Vagina (tissue), 2 donors: ENCODE data around the gene ZC2HC1B. TPM values are rescaled to one million over a fixed set of nuclear protein-coding genes. Genes with fewer than 3 reads are reported as not detected.
"Not testable (repeated sequence)": the region's sequence is repeated elsewhere in the genome, so short reads cannot be mapped to it uniquely, and the experiment has no call there.

Experiments used
- DNase-seq, 2 donors: peaks; one replicate each; pipeline ENCODE4 v3.0.0-alpha.2; 2017; ENCODE audit errors: extremely low spot score in 2 of 2
- H3K27ac ChIP-seq: fragments of 200-600 bp; sonication (generic); one replicate; pipeline ENCODE4 v1.5.1; 2019
- H3K27me3 ChIP-seq: fragments of 200-600 bp; sonication (generic); one replicate; pipeline ENCODE4 v1.5.1; 2019
- H3K36me3 ChIP-seq, 2 donors: fragments of 200-600 bp; sonication (generic); one replicate each; pipeline ENCODE4 v1.5.1; 2017 to 2019
- H3K4me1 ChIP-seq: fragments of 200-600 bp; sonication (generic); one replicate; pipeline ENCODE4 v1.5.1; 2019
- H3K4me3 ChIP-seq, 2 donors: fragments of 200-600 bp; sonication (generic); 1 replicate in 1 of 2; 2 replicates in 1 of 2; pipeline ENCODE4 v1.5.1; 2016 to 2019
- H3K9me3 ChIP-seq: fragments of 200-600 bp; sonication (generic); one replicate; pipeline ENCODE4 v1.5.1; 2019
- POLR2A ChIP-seq, 2 donors: fragments of 450-650 bp; IDR thresholded peaks; one replicate each; pipeline ENCODE4 v1.6.1; 2017; ENCODE audit warnings: antibody characterized with exemption in 2 of 2, mild to moderate bottlenecking in 2 of 2, moderate library complexity in 2 of 2
- POLR2AphosphoS5 ChIP-seq, 2 donors: sonication (generic); formaldehyde crosslinking; IDR thresholded peaks; one replicate each; pipeline ENCODE4 v1.9.0; 2017; ENCODE audit warnings: antibody characterized with exemption in 2 of 2, mild to moderate bottlenecking in 2 of 2, low read depth in 1 of 2; ENCODE audit not compliant: insufficient read depth in 1 of 2
- intact Hi-C: fragments of 100-400 bp; cut with DNase I; formaldehyde crosslinking; loops from one replicate; pipeline ENCODE4 v1.15.1; 2023
- total RNA-seq: library from RNA; depleted of rRNA; stranded (reverse); fragments of >200 nt; gene quantifications from one replicate; pipeline ENCODE4 v1.2.3, GENCODE V29; 2016
- TF ChIP-seq, protein P1 (sequence below), 3 experiments: fragments of 450-650 bp in 2 of 3; fragments of 200-600 bp in 1 of 3; sonication (generic) in 1 of 3; IDR thresholded peaks; one replicate each; pipeline ENCODE4 v1.5.1; 2017 to 2019; ENCODE audit warnings: antibody characterized with exemption in 3 of 3, mild to moderate bottlenecking in 2 of 3, moderate library complexity in 2 of 3

Gene ZC2HC1B
- total RNA-seq, 1 donor from 2014 or later: not detected

DNA sequence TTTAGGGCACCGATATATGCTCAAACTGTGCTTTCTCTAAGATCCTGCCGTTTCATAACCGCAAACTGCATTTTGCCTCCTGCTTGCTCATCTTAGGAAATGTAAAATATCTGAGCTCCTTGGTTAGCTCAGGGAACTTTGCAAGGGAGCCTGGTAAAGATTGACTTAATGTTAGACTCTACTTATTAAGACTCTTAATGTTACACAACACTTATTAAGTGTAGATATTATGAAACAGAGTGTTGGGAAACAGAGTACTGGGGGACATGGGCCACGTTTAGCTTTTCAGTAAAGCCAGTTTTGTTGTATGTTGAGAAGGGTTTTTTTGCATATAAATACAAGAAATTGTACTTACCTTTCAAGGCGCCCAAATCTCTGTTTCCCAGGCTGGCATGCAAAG is 19.2 kb upstream of the ZC2HC1B start:
- DNase-seq: no peak
- Histone ChIP-seq H3K4me1 (peaks cover 26% of the 10 kb centered on the region), H3K27ac (no peak overlapping the region), H3K4me3 (no peak overlapping the region), H3K27me3 (no peaks in the 10 kb centered on the region), H3K36me3 (peaks cover 2 to 53% of the 10 kb centered on the region in 2 donors), H3K9me3 (no peaks in the 10 kb centered on the region)
- TF ChIP-seq, protein P1, sequence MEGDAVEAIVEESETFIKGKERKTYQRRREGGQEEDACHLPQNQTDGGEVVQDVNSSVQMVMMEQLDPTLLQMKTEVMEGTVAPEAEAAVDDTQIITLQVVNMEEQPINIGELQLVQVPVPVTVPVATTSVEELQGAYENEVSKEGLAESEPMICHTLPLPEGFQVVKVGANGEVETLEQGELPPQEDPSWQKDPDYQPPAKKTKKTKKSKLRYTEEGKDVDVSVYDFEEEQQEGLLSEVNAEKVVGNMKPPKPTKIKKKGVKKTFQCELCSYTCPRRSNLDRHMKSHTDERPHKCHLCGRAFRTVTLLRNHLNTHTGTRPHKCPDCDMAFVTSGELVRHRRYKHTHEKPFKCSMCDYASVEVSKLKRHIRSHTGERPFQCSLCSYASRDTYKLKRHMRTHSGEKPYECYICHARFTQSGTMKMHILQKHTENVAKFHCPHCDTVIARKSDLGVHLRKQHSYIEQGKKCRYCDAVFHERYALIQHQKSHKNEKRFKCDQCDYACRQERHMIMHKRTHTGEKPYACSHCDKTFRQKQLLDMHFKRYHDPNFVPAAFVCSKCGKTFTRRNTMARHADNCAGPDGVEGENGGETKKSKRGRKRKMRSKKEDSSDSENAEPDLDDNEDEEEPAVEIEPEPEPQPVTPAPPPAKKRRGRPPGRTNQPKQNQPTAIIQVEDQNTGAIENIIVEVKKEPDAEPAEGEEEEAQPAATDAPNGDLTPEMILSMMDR (IDR thresholded peaks at IDR 0.05): no peak
- TF ChIP-seq POLR2AphosphoS5 (IDR thresholded peaks at IDR 0.05; ENCODE audit: insufficient read depth in 1 of 2, low read depth in 1 of 2) (no peak), POLR2A (IDR thresholded peaks at IDR 0.05) (no peak)
- intact Hi-C loops: loop anchor here (10.0 kb wide), 1 partner anchor 170 kb away; no protein-coding TSS in a partner anchor

GRCh38 chr6:143851706-143852105 is 12.6 kb upstream of the ZC2HC1B start:
- H3K36me3 ChIP-seq: peaks cover 0 to 79% of the 10 kb centered on the region in 2 donors
- H3K4me1 ChIP-seq, H3K9me3 ChIP-seq, intact Hi-C loops, DNase-seq, H3K4me3 ChIP-seq, H3K27ac ChIP-seq, H3K27me3 ChIP-seq: not testable (repeated sequence)

- H3K4me1 ChIP-seq, H3K9me3 ChIP-seq, H3K27ac ChIP-seq, H3K4me3 ChIP-seq, H3K27me3 ChIP-seq, intact Hi-C loops, DNase-seq: not testable (repeated sequence)
- peaks cover 0 to 82% of the 10 kb centered on the region in 2 donors for H3K36me3 ChIP-seq
These were observed 9.2 kb upstream of the ZC2HC1B start for GRCh38 chr6:143855057-143855456.

DNA sequence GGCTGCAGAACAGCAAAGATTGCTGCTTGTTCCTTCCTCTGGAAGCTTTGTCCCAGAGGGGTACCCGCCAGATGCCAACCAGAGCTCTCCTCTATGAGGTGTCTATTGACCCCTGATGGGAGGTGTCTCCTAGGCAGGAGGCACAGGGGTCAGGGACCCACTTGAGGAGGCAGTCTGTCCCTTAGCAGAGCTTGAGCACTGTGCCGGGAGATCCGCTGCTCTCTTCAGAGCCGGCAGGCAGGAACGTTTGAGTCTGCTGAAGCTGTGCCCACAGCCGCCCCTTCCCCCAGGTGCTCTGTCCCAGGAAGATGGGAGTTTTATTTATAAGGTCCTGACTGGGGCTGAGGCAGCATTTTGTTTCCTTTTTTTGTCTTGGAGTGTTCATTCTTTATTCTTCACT is 7.5 kb upstream of the ZC2HC1B start:
- intact Hi-C loops, H3K27me3 ChIP-seq, DNase-seq, H3K27ac ChIP-seq, H3K4me3 ChIP-seq, H3K4me1 ChIP-seq, H3K9me3 ChIP-seq: not testable (repeated sequence)
- peaks cover 0 to 77% of the 10 kb centered on the region in 2 donors for H3K36me3 ChIP-seq

- intact Hi-C loops: no loop called here
- no peaks in the 10 kb centered on the region for H3K9me3 ChIP-seq
These were observed 6.6 kb upstream of the ZC2HC1B start for GRCh38 chr6:143857651-143858050.

DNA sequence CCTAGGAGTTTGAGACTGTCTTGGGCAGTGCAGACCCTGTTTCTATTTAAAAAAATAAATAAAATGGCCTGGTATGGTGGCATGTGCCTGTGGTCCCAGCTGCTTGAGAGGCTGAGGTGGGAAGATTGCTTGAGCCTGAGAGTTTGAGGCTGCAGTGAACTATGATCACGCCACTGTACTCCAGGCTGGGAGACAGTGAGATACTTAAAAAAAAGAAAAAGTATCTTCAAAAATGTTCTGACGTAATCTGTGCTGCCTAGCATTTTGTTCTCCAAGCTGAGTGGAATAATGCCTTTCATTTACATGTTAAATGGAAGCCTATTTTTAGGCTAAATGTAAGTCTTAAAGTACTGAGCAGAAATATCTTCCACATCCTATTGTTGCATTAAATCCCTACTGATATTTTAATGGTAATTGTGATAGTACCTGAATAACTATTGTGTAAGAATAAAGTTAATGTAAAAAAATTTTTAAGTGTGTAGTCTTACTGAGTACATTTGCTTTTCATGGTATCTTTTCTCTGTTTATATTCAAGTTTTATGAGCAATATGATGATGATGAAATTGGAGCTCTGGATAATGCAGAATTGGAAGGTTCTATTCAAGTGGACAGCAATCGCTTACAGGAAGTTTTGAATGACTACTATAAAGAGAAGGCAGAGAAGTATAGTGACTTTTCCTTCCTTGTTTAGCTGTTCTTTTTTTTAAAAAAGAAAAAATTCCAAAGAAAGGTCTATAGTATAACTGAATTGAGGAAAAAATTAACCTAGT is 4.2 kb upstream of the ZC2HC1B start:
- Histone ChIP-seq H3K36me3 (peaks cover 0 to 79% of the 10 kb centered on the region in 2 donors), H3K4me1 (no peaks in the 10 kb centered on the region), H3K27ac (no peak overlapping the region), H3K27me3 (no peaks in the 10 kb centered on the region), H3K4me3 (no peak overlapping the region), H3K9me3 (no peaks in the 10 kb centered on the region)
- DNase-seq: no peak
- intact Hi-C loops: no loop called here
- TF ChIP-seq POLR2AphosphoS5 (IDR thresholded peaks at IDR 0.05; ENCODE audit: insufficient read depth in 1 of 2, low read depth in 1 of 2): no peak
- TF ChIP-seq, protein P1 (IDR thresholded peaks at IDR 0.05): no peak
- no peak for TF ChIP-seq POLR2A (IDR thresholded peaks at IDR 0.05)

More at GRCh38 chr6:143857651-143858050, 6.6 kb upstream of the ZC2HC1B start:
- Histone ChIP-seq H3K4me1 (no peaks in the 10 kb centered on the region), H3K36me3 (peaks cover 0 to 77% of the 10 kb centered on the region in 2 donors), H3K27ac (no peak overlapping the region), H3K4me3 (no peak overlapping the region), H3K27me3 (no peaks in the 10 kb centered on the region)
- no peak for TF ChIP-seq POLR2AphosphoS5 (IDR thresholded peaks at IDR 0.05; ENCODE audit: insufficient read depth in 1 of 2, low read depth in 1 of 2)
- TF ChIP-seq, protein P1 (IDR thresholded peaks at IDR 0.05): no peak
- TF ChIP-seq POLR2A (IDR thresholded peaks at IDR 0.05): no peak
- no peak for DNase-seq
